HEK293 (cell line): ENCODE data around the gene SGMS1.
"Not testable (repeated sequence)": the region's sequence is repeated elsewhere in the genome, so short reads cannot be mapped to it uniquely, and the experiment has no call there.

Experiments
- BCL11B ChIP-seq: fragments of 450-650 bp; formaldehyde crosslinking; IDR thresholded peaks from 2 replicates; pipeline ENCODE4 v1.5.1; 2016; ENCODE audit warnings: low read depth, missing biosample characterization, missing genetic modification characterization
- GLIS2 ChIP-seq: fragments of 450-650 bp; formaldehyde crosslinking; IDR thresholded peaks from 2 replicates; pipeline ENCODE4 v1.5.1; 2016; ENCODE audit warnings: missing biosample characterization, missing genetic modification characterization
- ZBTB1 ChIP-seq: fragments of 450-650 bp; formaldehyde crosslinking; IDR thresholded peaks from 2 replicates; pipeline ENCODE4 v1.5.1; 2016; ENCODE audit warnings: missing biosample characterization, missing genetic modification characterization
- ZNF121 ChIP-seq: fragments of 450-650 bp; formaldehyde crosslinking; IDR thresholded peaks from 2 replicates; pipeline ENCODE4 v1.5.1; 2016; ENCODE audit warnings: missing biosample characterization, missing genetic modification characterization
- ZNF138 ChIP-seq: fragments of 450-650 bp; formaldehyde crosslinking; IDR thresholded peaks from 2 replicates; pipeline ENCODE4 v1.5.1; 2016; ENCODE audit warnings: missing biosample characterization, missing genetic modification characterization, borderline replicate concordance
- ZNF140 ChIP-seq: fragments of 450-650 bp; formaldehyde crosslinking; IDR thresholded peaks from 2 replicates; pipeline ENCODE4 v1.5.1; 2016; ENCODE audit warnings: missing biosample characterization, missing genetic modification characterization
- ZNF274 ChIP-seq, 2 experiments: fragments of 200-500 bp in 1 of 2; fragments of 450-650 bp in 1 of 2; sonication (Bioruptor generic) in 1 of 2; formaldehyde crosslinking in 1 of 2; IDR thresholded peaks; 2 replicates each; pipeline versions ENCODE4 v1.5.1 to v1.6.1; 2014 to 2016; ENCODE audit warnings: borderline replicate concordance in 1 of 2, inconsistent platforms in 1 of 2, low read length in 1 of 2, missing biosample characterization in 1 of 2, missing genetic modification characterization in 1 of 2
- ZNF416 ChIP-seq: fragments of 450-650 bp; formaldehyde crosslinking; IDR thresholded peaks from 2 replicates; pipeline ENCODE4 v1.5.1; 2016; ENCODE audit warnings: missing biosample characterization, missing genetic modification characterization
- ZNF433 ChIP-seq: fragments of 450-650 bp; formaldehyde crosslinking; IDR thresholded peaks from 2 replicates; pipeline ENCODE4 v1.5.1; 2016; ENCODE audit warnings: missing biosample characterization, missing genetic modification characterization, low read depth
- ZNF521 ChIP-seq: fragments of 450-650 bp; formaldehyde crosslinking; IDR thresholded peaks from 2 replicates; pipeline ENCODE4 v1.5.1; 2017; ENCODE audit warnings: missing biosample characterization, mild to moderate bottlenecking, missing genetic modification characterization
- ZNF555 ChIP-seq: fragments of 450-650 bp; formaldehyde crosslinking; conservative IDR thresholded peaks from 2 replicates; pipeline ENCODE4 v1.5.1; 2017; ENCODE audit warnings: missing biosample characterization, mild to moderate bottlenecking, missing genetic modification characterization, inconsistent platforms
- ZNF660 ChIP-seq: fragments of 450-650 bp; IDR thresholded peaks from 2 replicates; pipeline ENCODE4 v1.5.1; 2018; ENCODE audit warnings: missing biosample characterization, mild to moderate bottlenecking, missing genetic modification characterization
- TF ChIP-seq, protein P1 (sequence below): fragments of 450-650 bp; formaldehyde crosslinking; IDR thresholded peaks from 2 replicates; pipeline ENCODE4 v1.5.1; 2016; ENCODE audit warnings: missing biosample characterization, missing genetic modification characterization
- TF ChIP-seq, protein P2 (sequence below): fragments of 450-650 bp; IDR thresholded peaks from 2 replicates; pipeline ENCODE4 v1.5.1; 2018; ENCODE audit warnings: missing biosample characterization, mild to moderate bottlenecking, missing genetic modification characterization

DNA sequence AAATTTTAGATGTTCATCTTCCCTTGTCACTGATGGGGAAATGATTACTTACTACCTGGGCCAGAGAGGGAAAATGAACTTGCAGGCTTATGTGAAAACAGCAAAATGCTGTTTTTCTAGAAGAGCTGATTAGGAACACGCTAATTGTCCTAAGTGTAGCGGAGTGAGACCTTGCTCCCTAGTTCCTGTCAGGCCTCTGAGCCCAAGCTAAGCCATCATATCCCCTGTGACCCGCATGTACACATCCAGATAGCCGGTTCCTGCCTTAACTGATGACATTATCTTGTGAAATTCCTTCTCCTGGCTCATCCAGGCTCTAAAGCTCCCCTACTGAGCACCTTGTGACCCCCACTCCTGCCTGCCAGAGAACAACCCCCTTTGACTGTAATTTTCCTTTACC, 120.6 kb downstream of the SGMS1 start:
- TF ChIP-seq, protein P1, sequence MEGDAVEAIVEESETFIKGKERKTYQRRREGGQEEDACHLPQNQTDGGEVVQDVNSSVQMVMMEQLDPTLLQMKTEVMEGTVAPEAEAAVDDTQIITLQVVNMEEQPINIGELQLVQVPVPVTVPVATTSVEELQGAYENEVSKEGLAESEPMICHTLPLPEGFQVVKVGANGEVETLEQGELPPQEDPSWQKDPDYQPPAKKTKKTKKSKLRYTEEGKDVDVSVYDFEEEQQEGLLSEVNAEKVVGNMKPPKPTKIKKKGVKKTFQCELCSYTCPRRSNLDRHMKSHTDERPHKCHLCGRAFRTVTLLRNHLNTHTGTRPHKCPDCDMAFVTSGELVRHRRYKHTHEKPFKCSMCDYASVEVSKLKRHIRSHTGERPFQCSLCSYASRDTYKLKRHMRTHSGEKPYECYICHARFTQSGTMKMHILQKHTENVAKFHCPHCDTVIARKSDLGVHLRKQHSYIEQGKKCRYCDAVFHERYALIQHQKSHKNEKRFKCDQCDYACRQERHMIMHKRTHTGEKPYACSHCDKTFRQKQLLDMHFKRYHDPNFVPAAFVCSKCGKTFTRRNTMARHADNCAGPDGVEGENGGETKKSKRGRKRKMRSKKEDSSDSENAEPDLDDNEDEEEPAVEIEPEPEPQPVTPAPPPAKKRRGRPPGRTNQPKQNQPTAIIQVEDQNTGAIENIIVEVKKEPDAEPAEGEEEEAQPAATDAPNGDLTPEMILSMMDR (tag by site-specific recombination) = not testable (repeated sequence)
- TF ChIP-seq ZNF274 (IDR thresholded peaks at IDR 0.05; ENCODE audit: low read length); ZNF274 (tag by site-specific recombination; IDR thresholded peaks at IDR 0.05; ENCODE audit: borderline replicate concordance); ZNF121 (tag by site-specific recombination); BCL11B (tag by site-specific recombination); ZNF138 (tag by site-specific recombination); ZNF433; ZNF416; ZBTB1 (tag by site-specific recombination); ZNF555; ZNF521 (tag by site-specific recombination); ZNF140; GLIS2 (tag by site-specific recombination); ZNF660 (tag by site-specific recombination): not testable (repeated sequence)
- TF ChIP-seq, protein P2, sequence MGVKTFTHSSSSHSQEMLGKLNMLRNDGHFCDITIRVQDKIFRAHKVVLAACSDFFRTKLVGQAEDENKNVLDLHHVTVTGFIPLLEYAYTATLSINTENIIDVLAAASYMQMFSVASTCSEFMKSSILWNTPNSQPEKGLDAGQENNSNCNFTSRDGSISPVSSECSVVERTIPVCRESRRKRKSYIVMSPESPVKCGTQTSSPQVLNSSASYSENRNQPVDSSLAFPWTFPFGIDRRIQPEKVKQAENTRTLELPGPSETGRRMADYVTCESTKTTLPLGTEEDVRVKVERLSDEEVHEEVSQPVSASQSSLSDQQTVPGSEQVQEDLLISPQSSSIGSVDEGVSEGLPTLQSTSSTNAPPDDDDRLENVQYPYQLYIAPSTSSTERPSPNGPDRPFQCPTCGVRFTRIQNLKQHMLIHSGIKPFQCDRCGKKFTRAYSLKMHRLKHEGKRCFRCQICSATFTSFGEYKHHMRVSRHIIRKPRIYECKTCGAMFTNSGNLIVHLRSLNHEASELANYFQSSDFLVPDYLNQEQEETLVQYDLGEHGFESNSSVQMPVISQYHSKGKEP (tag by site-specific recombination) = not testable (repeated sequence)
